Body of pancreas (tissue), 4 donors: ENCODE data around the gene CARMIL3. TPM values are rescaled to one million over a fixed set of nuclear protein-coding genes. Genes with fewer than 3 reads are reported as not detected.

Source experiments
- ATAC-seq: fragments of 150-250 bp; one replicate; pipeline ENCODE4 v1.9.1; 2016
- DNase-seq, 4 donors: peaks; one replicate each; pipeline ENCODE4 v3.0.0-alpha.2; 2019
- H3K27ac ChIP-seq, 4 donors: fragments of 200-600 bp; sonication (generic); 1 replicate in 3 of 4; 2 replicates in 1 of 4; pipeline versions ENCODE4 v1.5.1 to v1.6.1; 2016 to 2019; ENCODE audit warnings: mild to moderate bottlenecking in 1 of 4, mixed read lengths in 1 of 4, moderate library complexity in 1 of 4
- H3K27me3 ChIP-seq, 2 donors: fragments of 200-600 bp; sonication (generic); one replicate each; pipeline ENCODE4 v1.6.0; 2016; ENCODE audit warnings: mild to moderate bottlenecking in 1 of 2
- H3K36me3 ChIP-seq, 2 donors: fragments of 200-600 bp; sonication (generic); replicated peaks in 1 of 2; 2 replicates each; pipeline ENCODE4 v1.5.1; 2016; ENCODE audit warnings: low read depth in 2 of 2; ENCODE audit not compliant: insufficient read depth in 1 of 2
- H3K4me1 ChIP-seq: fragments of 200-600 bp; sonication (generic); one replicate; pipeline ENCODE4 v1.6.0; 2016
- H3K4me3 ChIP-seq, 2 donors: fragments of 200-600 bp; sonication (generic); 1 replicate in 1 of 2; 2 replicates in 1 of 2; pipeline ENCODE4 v1.5.1; 2016 to 2019
- H3K9me3 ChIP-seq, 3 donors: fragments of 200-600 bp; sonication (generic); 1 replicate in 2 of 3; 2 replicates in 1 of 3; pipeline ENCODE4 v1.5.1; 2016
- CTCF ChIP-seq, 7 experiments: fragments of 450-650 bp in 4 of 7; fragments of 200-600 bp in 3 of 7; sonication (generic) in 3 of 7; IDR thresholded peaks; one replicate each; pipeline ENCODE4 v1.5.1; 2016 to 2019; ENCODE audit warnings: antibody characterized with exemption in 7 of 7
- POLR2A ChIP-seq, 3 donors: fragments of 450-650 bp; IDR thresholded peaks; one replicate each; pipeline ENCODE4 v1.6.1; 2016; ENCODE audit warnings: antibody characterized with exemption in 3 of 3, mild to moderate bottlenecking in 2 of 3
- WGBS, 2 donors: methylation state at CpG; one replicate each; pipeline ENCODE4 v1.1.5; 2017; 5-methylcytosine and 5-hydroxymethylcytosine counted together
- intact Hi-C: fragments of 100-400 bp; cut with DNase I; formaldehyde crosslinking; loops from one replicate; pipeline ENCODE4 v1.15.1; 2023
- total RNA-seq, 2 donors: library from RNA; depleted of rRNA; stranded (reverse); fragments of >200 nt; gene quantifications; one replicate each; pipeline ENCODE4 v1.1.0, GENCODE V29; 2016

The CARMIL3 gene
- total RNA-seq, 2 donors from 2014 or later = 0.78 to 0.99 TPM

- Histone ChIP-seq H3K9me3 (no peaks in the 10 kb centered on the region), H3K27ac (no peak overlapping the region), H3K4me1 (peaks cover 26% of the 10 kb centered on the region), H3K27me3 (no peaks in the 10 kb centered on the region), H3K36me3 (no peaks in the 10 kb centered on the region), H3K4me3 (no peak overlapping the region)
- intact Hi-C loops = loop anchor here (5.0 to 10.0 kb wide), 2 partner anchors 51 to 109 kb away; partner anchors contain the start of gene IRF9
- ATAC-seq (no peak), DNase-seq (peak in 1 of 4 donors; percentile 6)
- no peak for TF ChIP-seq POLR2A (IDR thresholded peaks at IDR 0.05)
- WGBS, 2 donors = 73 to 81% methylated on average over 8 to 10 of the region's 10 CpGs
Observed at GRCh38 chr14:24055971-24056799, 4.4 kb downstream of the CARMIL3 start.

GRCh38 chr14:24056800-24057184 lies 5.0 kb downstream of the CARMIL3 start:
- H3K9me3 ChIP-seq = no peaks in the 10 kb centered on the region
- DNase-seq (no peak), ATAC-seq (no peak)
- H3K4me3 ChIP-seq = no peak overlapping the region
- H3K36me3 ChIP-seq = no peaks in the 10 kb centered on the region
- H3K4me1 ChIP-seq = peaks cover 26% of the 10 kb centered on the region
- H3K27ac ChIP-seq = no peak overlapping the region
- TF ChIP-seq POLR2A (IDR thresholded peaks at IDR 0.05) (no peak), CTCF (IDR thresholded peaks at IDR 0.05) (no peak)
- 69 to 72% methylated on average over 7 to 8 of the region's 8 CpGs for WGBS, 2 donors
- no peaks in the 10 kb centered on the region for H3K27me3 ChIP-seq
- intact Hi-C loops = loop anchor here (5.0 to 10.0 kb wide), 2 partner anchors 51 to 108 kb away; partner anchors contain the start of gene IRF9

GRCh38 chr14:24057271-24057670 lies 5.5 kb downstream of the CARMIL3 start:
- no peak overlapping the region for H3K27ac ChIP-seq
- no peaks in the 10 kb centered on the region for H3K36me3 ChIP-seq
- no peak overlapping the region for H3K4me3 ChIP-seq
- TF ChIP-seq CTCF (IDR thresholded peaks at IDR 0.05) (no peak), POLR2A (IDR thresholded peaks at IDR 0.05) (no peak)
- DNase-seq = peak in 1 of 4 donors; percentile 9
- no peaks in the 10 kb centered on the region for H3K9me3 ChIP-seq
- intact Hi-C loops = loop anchor here (5.0 to 10.0 kb wide), 2 partner anchors 50 to 108 kb away; partner anchors contain the start of gene IRF9
- no peaks in the 10 kb centered on the region for H3K27me3 ChIP-seq
- peaks cover 26% of the 10 kb centered on the region for H3K4me1 ChIP-seq
- ATAC-seq = no peak
- WGBS, 2 donors = 78 to 92% methylated on average over 2 of the region's 2 CpGs

GRCh38 chr14:24057867-24058259 lies 6.1 kb downstream of the CARMIL3 start:
- Histone ChIP-seq H3K4me3 (no peak overlapping the region), H3K27ac (no peak overlapping the region), H3K9me3 (no peaks in the 10 kb centered on the region), H3K27me3 (no peaks in the 10 kb centered on the region), H3K4me1 (peaks cover 27% of the 10 kb centered on the region), H3K36me3 (no peaks in the 10 kb centered on the region)
- ATAC-seq (no peak), DNase-seq (peak in 1 of 4 donors; percentile 9)
- TF ChIP-seq POLR2A (IDR thresholded peaks at IDR 0.05) (no peak), CTCF (IDR thresholded peaks at IDR 0.05) (no peak)
- intact Hi-C loops = loop anchor here (5.0 to 10.0 kb wide), 2 partner anchors 49 to 107 kb away; partner anchors contain the start of gene IRF9
- 47 to 52% methylated on average over 5 to 14 of the region's 14 CpGs for WGBS, 2 donors

GRCh38 chr14:24058260-24058950 lies 6.6 kb downstream of the CARMIL3 start:
- TF ChIP-seq CTCF (IDR thresholded peaks at IDR 0.05) (peak; percentile 78 to 97 (median 91)), POLR2A (IDR thresholded peaks at IDR 0.05) (no peak)
- H3K4me3 ChIP-seq = no peak overlapping the region
- H3K27me3 ChIP-seq = no peaks in the 10 kb centered on the region
- H3K4me1 ChIP-seq = peaks cover 32% of the 10 kb centered on the region
- H3K9me3 ChIP-seq = no peaks in the 10 kb centered on the region
- ATAC-seq = peak; percentile 92
- intact Hi-C loops = loop anchor here (5.0 to 10.0 kb wide), 2 partner anchors 49 to 106 kb away; partner anchors contain the start of gene IRF9
- 38% methylated on average over 7 of the region's 7 CpGs for WGBS, 2 donors
- H3K36me3 ChIP-seq = no peaks in the 10 kb centered on the region
- no peak overlapping the region for H3K27ac ChIP-seq
- DNase-seq = peak; percentile 86 to 94 (median 88)
